H7 (cell line): ENCODE measurements around the gene TMEM43. TPM values are rescaled to one million over a fixed set of nuclear protein-coding genes. Genes with fewer than 3 reads are reported as not detected.

ENCODE experiments used
- DNase-seq: peaks from one replicate; pipeline ENCODE4 v3.0.0; 2012
- H3K27me3 ChIP-seq: 2 replicates; pipeline ENCODE4 v1.6.0; 2011; ENCODE audit warnings: mild to moderate bottlenecking, low read length; ENCODE audit not compliant: control insufficient read depth, insufficient read depth
- H3K36me3 ChIP-seq: replicated peaks from 2 replicates; pipeline ENCODE4 v1.5.1; 2011; ENCODE audit warnings: low read length; ENCODE audit not compliant: control insufficient read depth, insufficient read depth
- H3K4me3 ChIP-seq: 2 replicates; pipeline ENCODE4 v1.5.1; 2011; ENCODE audit warnings: low read depth, mild to moderate bottlenecking, control low read depth, low read length, moderate library complexity; ENCODE audit not compliant: insufficient read depth
- total RNA-seq: library from RNA; depleted of rRNA; stranded (reverse); fragments of >200 nt; shearing (Covaris generic); gene quantifications from 2 replicates; pipeline ENCODE4 v1.2.3, GENCODE V29; 2014

The TMEM43 gene
- total RNA-seq, 1 experiment from 2014 or later: 62.7 TPM

- DNase-seq: no peak
- no peak overlapping the region for H3K4me3 ChIP-seq
- peaks cover 13% of the 10 kb centered on the region for H3K36me3 ChIP-seq
- H3K27me3 ChIP-seq: no peaks in the 10 kb centered on the region
These were observed 2.1 kb downstream of the TMEM43 start for GRCh38 chr3:14126887-14127505.

- H3K27me3 ChIP-seq: no peaks in the 10 kb centered on the region
- no peak overlapping the region for H3K4me3 ChIP-seq
- DNase-seq: no peak
- H3K36me3 ChIP-seq: peaks cover 17% of the 10 kb centered on the region
These were observed 2.8 kb downstream of the TMEM43 start for GRCh38 chr3:14127516-14128161.

DNA sequence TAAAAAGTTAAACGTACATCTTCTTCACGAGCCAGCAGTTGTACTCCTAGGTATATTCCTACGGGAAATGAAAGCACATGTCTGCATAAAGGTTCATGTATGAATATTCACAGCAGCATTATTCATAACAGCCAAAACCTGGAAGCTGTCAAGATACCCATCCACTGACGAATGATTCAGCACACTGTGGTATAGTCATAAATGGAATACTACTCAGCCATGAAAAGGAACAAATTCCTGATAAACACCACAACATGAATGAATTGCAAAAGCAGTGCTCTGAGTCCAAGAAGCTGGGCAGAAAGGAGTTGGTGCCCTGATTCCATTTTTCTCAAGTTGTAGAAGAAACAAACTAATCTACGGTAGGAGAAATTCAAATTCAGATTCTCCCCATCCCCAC is 3.9 kb downstream of the TMEM43 start:
- no peak for DNase-seq
- peaks cover 22% of the 10 kb centered on the region for H3K36me3 ChIP-seq
- H3K4me3 ChIP-seq: no peak overlapping the region
- H3K27me3 ChIP-seq: no peaks in the 10 kb centered on the region

GRCh38 chr3:14129296-14129695 is 4.4 kb downstream of the TMEM43 start:
- Histone ChIP-seq H3K36me3 (peaks cover 25% of the 10 kb centered on the region), H3K4me3 (no peak overlapping the region), H3K27me3 (no peaks in the 10 kb centered on the region)
- no peak for DNase-seq

- Histone ChIP-seq H3K4me3 (no peak overlapping the region), H3K27me3 (no peaks in the 10 kb centered on the region), H3K36me3 (peaks cover 33% of the 10 kb centered on the region)
- no peak for DNase-seq
These were observed 5.4 kb downstream of the TMEM43 start for GRCh38 chr3:14130230-14130629.

GRCh38 chr3:14130707-14131106 is 5.9 kb downstream of the TMEM43 start:
- Histone ChIP-seq H3K36me3 (peaks cover 34% of the 10 kb centered on the region), H3K27me3 (no peaks in the 10 kb centered on the region), H3K4me3 (no peak overlapping the region)
- no peak for DNase-seq

GRCh38 chr3:14131134-14131533 is 6.3 kb downstream of the TMEM43 start:
- peaks cover 34% of the 10 kb centered on the region for H3K36me3 ChIP-seq

DNA sequence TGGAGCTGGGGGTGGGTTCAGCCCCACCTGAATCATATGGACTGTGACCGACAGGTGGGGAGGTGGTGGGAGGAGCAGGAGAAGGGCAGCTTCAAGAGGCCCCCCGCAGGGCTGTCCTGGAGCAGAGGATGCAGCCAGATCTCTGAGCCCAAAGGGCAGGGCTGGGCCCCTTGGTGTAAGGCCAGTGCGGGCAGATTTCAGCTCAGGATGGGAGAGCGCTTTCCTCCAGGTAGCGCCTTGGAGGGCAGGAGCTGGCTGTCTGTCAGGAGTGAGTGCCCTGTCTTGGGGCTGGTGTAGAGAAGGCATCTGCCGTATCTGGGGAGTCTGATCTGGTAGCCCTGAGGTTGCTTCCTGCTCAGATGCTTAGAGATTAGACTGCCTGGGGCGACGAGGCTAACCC is 7.3 kb downstream of the TMEM43 start:
- H3K4me3 ChIP-seq: no peak overlapping the region
- H3K36me3 ChIP-seq: peaks cover 34% of the 10 kb centered on the region
- no peak for DNase-seq
- no peaks in the 10 kb centered on the region for H3K27me3 ChIP-seq

More at GRCh38 chr3:14131134-14131533, 6.3 kb downstream of the TMEM43 start:
- Histone ChIP-seq H3K27me3 (no peaks in the 10 kb centered on the region), H3K4me3 (no peak overlapping the region)
- DNase-seq: no peak

- peaks cover 36% of the 10 kb centered on the region for H3K36me3 ChIP-seq
- H3K4me3 ChIP-seq: no peak overlapping the region
- DNase-seq: no peak
- H3K27me3 ChIP-seq: no peaks in the 10 kb centered on the region
These were observed 7.8 kb downstream of the TMEM43 start for GRCh38 chr3:14132689-14133088.

DNA sequence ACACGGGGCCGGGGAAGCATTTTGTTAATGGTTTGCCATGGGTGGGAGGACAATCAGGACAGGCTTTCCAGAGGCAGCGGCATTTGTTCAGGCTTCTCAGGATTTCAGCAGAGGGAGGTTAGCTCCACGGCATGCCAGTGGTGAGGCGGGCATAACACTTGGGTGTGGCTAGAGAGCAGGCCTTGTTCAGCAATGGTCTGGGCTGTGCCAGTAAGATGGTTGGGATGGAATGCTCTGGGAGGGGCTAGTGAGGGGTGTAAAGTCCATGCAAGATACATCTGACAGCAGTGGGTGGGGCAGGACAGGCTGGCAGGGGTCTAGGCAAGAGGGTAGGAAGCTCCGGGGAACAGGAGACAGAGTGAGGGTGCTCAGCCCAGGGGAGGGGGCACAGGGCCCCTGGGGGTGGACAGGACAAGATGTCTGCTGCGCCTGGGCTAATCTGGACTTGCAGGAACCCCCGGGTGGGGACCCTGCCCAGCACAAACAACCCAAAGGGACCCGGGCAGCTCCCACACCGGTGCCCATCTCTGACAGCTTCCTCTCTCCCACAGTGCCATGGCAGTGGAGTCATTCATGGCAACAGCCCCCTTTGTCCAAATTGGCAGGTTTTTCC is 8.4 kb downstream of the TMEM43 start:
- no peak overlapping the region for H3K4me3 ChIP-seq
- H3K27me3 ChIP-seq: no peaks in the 10 kb centered on the region
- H3K36me3 ChIP-seq: peaks cover 35% of the 10 kb centered on the region
- no peak for DNase-seq

DNA sequence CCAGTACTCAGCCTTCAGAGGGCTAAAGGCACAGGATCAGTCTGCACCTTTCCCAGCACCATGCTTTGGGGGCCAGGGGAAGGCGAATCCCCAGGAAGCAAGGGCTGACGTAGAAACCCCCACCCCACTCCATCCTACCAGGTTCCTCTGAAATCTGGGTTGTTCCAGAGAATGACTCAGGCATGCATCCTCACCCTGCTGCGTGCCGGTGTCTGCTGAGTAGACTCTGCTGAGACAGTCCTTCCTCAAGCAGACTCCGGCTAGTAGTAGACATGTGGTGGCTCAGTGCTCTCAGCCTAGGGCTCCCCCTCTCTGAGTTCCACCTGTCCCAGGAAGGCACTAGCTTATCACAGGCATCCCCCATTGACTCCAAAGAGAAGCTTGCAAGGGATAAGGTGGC is 9.0 kb downstream of the TMEM43 start:
- no peak for DNase-seq
- no peaks in the 10 kb centered on the region for H3K27me3 ChIP-seq
- H3K36me3 ChIP-seq: peaks cover 38% of the 10 kb centered on the region
- H3K4me3 ChIP-seq: no peak overlapping the region

DNA sequence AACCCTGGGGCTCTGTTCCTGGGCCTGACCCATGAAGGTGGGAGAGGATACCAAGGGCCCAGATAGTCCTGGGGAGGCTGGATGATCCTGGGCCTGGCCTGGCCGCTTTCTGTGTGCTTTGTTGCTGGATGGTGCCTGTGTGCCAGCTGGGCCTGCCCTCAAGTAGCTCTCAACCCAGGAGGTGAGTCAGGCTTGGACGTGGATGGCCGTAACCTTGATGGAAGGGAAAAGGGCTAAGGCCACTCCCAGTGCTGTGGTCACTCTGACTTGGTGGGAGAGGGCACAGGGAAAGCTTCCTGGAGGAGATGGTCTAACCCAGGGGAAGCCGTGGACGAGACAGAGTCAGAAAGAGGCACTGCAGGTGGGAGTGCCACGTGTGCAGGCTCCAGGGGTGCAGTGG is 9.4 kb downstream of the TMEM43 start:
- no peaks in the 10 kb centered on the region for H3K27me3 ChIP-seq
- no peak for DNase-seq
- peaks cover 38% of the 10 kb centered on the region for H3K36me3 ChIP-seq
- no peak overlapping the region for H3K4me3 ChIP-seq

DNA sequence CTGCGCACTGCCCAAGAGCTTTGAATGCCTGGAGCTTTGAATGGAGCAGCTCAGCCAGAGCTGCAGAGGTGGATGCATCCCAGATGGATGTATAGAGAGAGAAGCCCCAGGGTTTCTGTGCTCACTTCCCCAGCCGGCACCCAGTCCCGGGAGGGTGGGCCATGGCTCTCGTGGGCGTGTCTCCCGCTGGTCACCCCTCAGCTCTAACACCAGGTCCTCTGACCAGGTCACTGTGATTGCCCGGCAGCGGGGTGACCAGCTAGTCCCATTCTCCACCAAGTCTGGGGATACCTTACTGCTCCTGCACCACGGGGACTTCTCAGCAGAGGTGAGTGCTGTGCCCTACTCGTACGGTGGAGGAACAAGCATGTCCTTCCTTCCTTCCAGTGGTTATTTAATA is 10.7 kb downstream of the TMEM43 start:
- H3K27me3 ChIP-seq: no peaks in the 10 kb centered on the region
- DNase-seq: no peak
- H3K36me3 ChIP-seq: peaks cover 39% of the 10 kb centered on the region

DNA sequence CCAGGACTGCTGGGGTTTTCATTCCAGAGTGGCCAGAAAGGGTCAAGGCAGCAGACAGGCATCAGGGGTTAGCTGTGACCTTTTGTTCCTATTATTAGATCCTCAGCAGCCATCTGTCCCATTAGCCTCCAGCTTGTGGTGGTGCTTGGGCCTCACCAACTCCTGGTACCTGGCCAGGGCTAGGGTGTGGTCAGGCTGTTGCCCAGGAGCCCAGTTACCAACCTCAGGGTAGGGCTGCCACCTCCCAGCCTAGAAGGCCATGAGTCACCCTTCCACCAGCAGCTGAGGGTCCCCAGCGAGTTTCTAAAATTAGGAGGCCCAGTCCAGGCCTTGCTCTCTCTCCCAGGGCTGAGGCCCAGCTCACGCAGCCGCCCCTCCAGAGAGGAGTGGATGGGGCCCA is 12.2 kb downstream of the TMEM43 start:
- H3K4me3 ChIP-seq: no peak overlapping the region
- H3K36me3 ChIP-seq: peaks cover 34% of the 10 kb centered on the region
- no peaks in the 10 kb centered on the region for H3K27me3 ChIP-seq
- DNase-seq: no peak

More for the DNA sequence above, 10.7 kb downstream of the TMEM43 start:
- no peak overlapping the region for H3K4me3 ChIP-seq

DNA sequence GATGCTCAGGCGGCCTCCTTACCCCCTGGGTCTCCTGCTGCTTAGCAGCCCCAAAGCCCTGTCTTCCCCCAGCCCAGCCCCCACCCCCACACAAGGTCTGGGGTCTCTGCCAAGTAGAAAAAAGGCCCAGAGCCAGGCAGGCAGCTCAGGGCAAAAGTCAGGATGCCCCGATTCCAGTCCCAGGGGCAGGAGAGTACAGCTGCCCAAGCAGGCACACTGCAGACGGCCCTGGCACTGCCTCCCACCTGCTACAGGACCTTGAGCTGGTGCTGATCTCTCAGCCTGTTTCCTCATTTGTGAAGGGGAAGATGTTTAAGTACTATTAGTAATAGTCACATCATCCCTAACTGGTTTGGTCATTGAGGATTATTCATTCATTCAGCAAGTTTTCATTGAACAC is 12.6 kb downstream of the TMEM43 start:
- peaks cover 33% of the 10 kb centered on the region for H3K36me3 ChIP-seq

More for the DNA sequence above, 12.6 kb downstream of the TMEM43 start:
- H3K4me3 ChIP-seq: no peak overlapping the region
- DNase-seq: no peak
- H3K27me3 ChIP-seq: no peaks in the 10 kb centered on the region
